ENCODE results near the gene GFRA3.

- TF ChIP-seq SIN3A (IDR thresholded peaks at IDR 0.05; ENCODE audit: borderline replicate concordance, insufficient read depth, low read length) (no peak), REST (IDR thresholded peaks at IDR 0.05; ENCODE audit: insufficient read depth in 1 of 2, low read depth in 2 of 2, low read length in 2 of 2) (no peak), TAF1 (IDR thresholded peaks at IDR 0.05; ENCODE audit: borderline replicate concordance, insufficient read depth, low read length) (no peak), POLR2AphosphoS5 (IDR thresholded peaks at IDR 0.05; ENCODE audit: low read depth, low read length) (no peak), FOXP2 (optimal IDR thresholded peaks at IDR 0.05; ENCODE audit: borderline replicate concordance, extremely low read depth, extremely low read length, insufficient read depth) (no peak)
Measured at GRCh38 chr5:138273834-138274188, 610 bp downstream of the GFRA3 start.
